ENCODE measurements around the gene ZBED1.

- no peak for TF ChIP-seq POLR2A (IDR thresholded peaks at IDR 0.05; ENCODE audit: low read length)
- TF ChIP-seq GATA1 (IDR thresholded peaks at IDR 0.05; ENCODE audit: low read depth, low read length), result no peak
These were observed 13.4 kb downstream of the ZBED1 start for GRCh38 chrX:2487366-2487765.

Measured in erythroblast (primary cell).